Neural cell (in vitro differentiated cells): ENCODE results near the gene NEURL4. TPM values are rescaled to one million over a fixed set of nuclear protein-coding genes. Genes with fewer than 3 reads are reported as not detected.

Experiments
- H2AFZ ChIP-seq: fragments of 200-600, 300-800 bp; sonication (generic), shearing (Covaris generic); 2 replicates; pipeline ENCODE4 v1.6.0; 2014; ENCODE audit warnings: low read depth, mild to moderate bottlenecking, antibody characterized with exemption, low read length, moderate library complexity
- H3F3A ChIP-seq: fragments of 200-600 bp; shearing (Covaris generic); 2 replicates; pipeline ENCODE4 v1.6.1; 2016; ENCODE audit warnings: mild to moderate bottlenecking, moderate library complexity, mixed read lengths, antibody characterized with exemption, low read length; ENCODE audit not compliant: insufficient read depth, poor library complexity, severe bottlenecking
- H3K27ac ChIP-seq: fragments of 200-600, 300-800 bp; sonication (generic), shearing (Covaris generic); 2 replicates; pipeline ENCODE4 v1.5.1; 2014; ENCODE audit warnings: mild to moderate bottlenecking, low read length, moderate library complexity
- H3K27me3 ChIP-seq: fragments of 300-800, 200-600 bp; sonication (generic), shearing (Covaris generic); 2 replicates; pipeline ENCODE4 v1.6.0; 2014; ENCODE audit warnings: mild to moderate bottlenecking, low read depth, low read length, moderate library complexity; ENCODE audit not compliant: insufficient read depth
- H3K36me3 ChIP-seq: fragments of 300-800, 200-600 bp; sonication (generic), shearing (Covaris generic); 2 replicates; pipeline ENCODE4 v1.5.1; 2014; ENCODE audit warnings: mild to moderate bottlenecking, antibody characterized with exemption, low read length, moderate library complexity; ENCODE audit not compliant: insufficient read depth
- H3K4me2 ChIP-seq: fragments of 300-800, 200-600 bp; sonication (generic), shearing (Covaris generic); 2 replicates; pipeline ENCODE4 v1.6.0; 2014; ENCODE audit warnings: mild to moderate bottlenecking, low read length
- H3K4me3 ChIP-seq: fragments of 300-800, 200-600 bp; sonication (generic), shearing (Covaris generic); 2 replicates; pipeline ENCODE4 v1.5.1; 2014; ENCODE audit warnings: mild to moderate bottlenecking, low read length, moderate library complexity
- H3K79me2 ChIP-seq: fragments of 200-600 bp; shearing (Covaris generic); replicated peaks from 2 replicates; pipeline ENCODE4 v1.6.0; 2014; ENCODE audit warnings: mild to moderate bottlenecking, low read length, moderate library complexity; ENCODE audit not compliant: insufficient read depth
- H3K9ac ChIP-seq: fragments of 300-800, 200-600 bp; sonication (generic), shearing (Covaris generic); 2 replicates; pipeline ENCODE4 v1.6.1; 2016; ENCODE audit warnings: mild to moderate bottlenecking, low read length, mixed read lengths
- H3K9me2 ChIP-seq: fragments of 200-600 bp; shearing (Covaris generic); 2 replicates; pipeline ENCODE4 v1.6.1; 2016; ENCODE audit warnings: mild to moderate bottlenecking, low read length, mixed read lengths; ENCODE audit not compliant: insufficient read depth
- H3K9me3 ChIP-seq: fragments of 200-600, 300-800 bp; sonication (generic), shearing (Covaris generic); 2 replicates; pipeline ENCODE4 v1.6.1; 2016; ENCODE audit warnings: mild to moderate bottlenecking, mixed run types, low read length, moderate library complexity, mixed read lengths
- H4K20me1 ChIP-seq: fragments of 200-600 bp; shearing (Covaris generic); 2 replicates; pipeline ENCODE4 v1.6.1; 2016; ENCODE audit warnings: mild to moderate bottlenecking, mixed run types; ENCODE audit not compliant: insufficient read depth
- CTCF ChIP-seq: fragments of 450-650 bp; IDR thresholded peaks from 2 replicates; pipeline ENCODE4 v1.5.1; 2014; ENCODE audit warnings: antibody characterized with exemption, mild to moderate bottlenecking, moderate library complexity; ENCODE audit not compliant: poor library complexity, severe bottlenecking
- EP300 ChIP-seq: fragments of 450-650 bp; conservative IDR thresholded peaks from 2 replicates; pipeline ENCODE4 v1.6.1; 2014; ENCODE audit warnings: antibody characterized with exemption, mild to moderate bottlenecking, moderate library complexity; ENCODE audit not compliant: poor library complexity, severe bottlenecking
- EZH2 ChIP-seq: fragments of 200-600, 300-800 bp; shearing (Covaris generic), sonication (generic); IDR thresholded peaks from 2 replicates; pipeline ENCODE4 v1.6.1; 2014; ENCODE audit warnings: antibody characterized with exemption, low read length, borderline replicate concordance, mild to moderate bottlenecking; ENCODE audit not compliant: insufficient read depth, poor library complexity, severe bottlenecking
- MXI1 ChIP-seq: fragments of 450-650 bp; conservative IDR thresholded peaks from 2 replicates; pipeline ENCODE4 v1.6.1; 2014; ENCODE audit warnings: antibody characterized with exemption, mild to moderate bottlenecking; ENCODE audit not compliant: poor library complexity, severe bottlenecking
- POLR2AphosphoS5 ChIP-seq: IDR thresholded peaks from 2 replicates; pipeline ENCODE4 v1.6.1; 2012
- RAD21 ChIP-seq: fragments of 450-650 bp; conservative IDR thresholded peaks from 2 replicates; pipeline ENCODE4 v1.6.1; 2014; ENCODE audit warnings: antibody characterized with exemption, mild to moderate bottlenecking, moderate library complexity
- REST ChIP-seq: IDR thresholded peaks from 2 replicates; pipeline ENCODE4 v1.6.1; 2012; ENCODE audit warnings: borderline replicate concordance
- SMC3 ChIP-seq: fragments of 450-650 bp; conservative IDR thresholded peaks from 2 replicates; pipeline ENCODE4 v1.6.1; 2014; ENCODE audit warnings: antibody characterized with exemption, mild to moderate bottlenecking, moderate library complexity; ENCODE audit not compliant: poor library complexity
- TAF1 ChIP-seq: IDR thresholded peaks from 2 replicates; pipeline ENCODE4 v1.6.1; 2012; ENCODE audit warnings: low read depth
- polyA minus RNA-seq: library from RNA; depleted of rRNA, polyadenylated mRNA; stranded (reverse); fragments of >200 nt; gene quantifications from 2 replicates; pipeline ENCODE4 v1.2.3, GENCODE V29; 2014
- polyA plus RNA-seq: library from polyadenylated mRNA; depleted of rRNA; stranded (reverse); fragments of >200 nt; gene quantifications from 2 replicates; pipeline ENCODE4 v1.2.3, GENCODE V29; 2014

Gene NEURL4
- polyA plus RNA-seq (58.4 and 61.0 TPM in 2 replicates), polyA minus RNA-seq (56.1 and 69.1 TPM in 2 replicates)

- peaks cover 9% of the 10 kb centered on the region for H3K79me2 ChIP-seq
- H3K27ac ChIP-seq = peak within 1 kb of the TSS; percentile 93
- H3K9ac ChIP-seq = peak within 1 kb of the TSS; percentile 81
- H3K36me3 ChIP-seq = no peaks in the 10 kb centered on the region
- no peaks in the 10 kb centered on the region for H3K9me3 ChIP-seq
- H3K4me3 ChIP-seq = peak within 1 kb of the TSS; percentile 92
- no peaks in the 10 kb centered on the region for H3F3A ChIP-seq
- no peaks in the 10 kb centered on the region for H3K27me3 ChIP-seq
- TF ChIP-seq TAF1 (no peak), CTCF (peak; percentile 36), REST (peak; percentile 40), EZH2 (no peak), SMC3 (peak; percentile 26), EP300 (no peak), RAD21 (peak; percentile 22)
- no peaks in the 10 kb centered on the region for H4K20me1 ChIP-seq
- no peaks in the 10 kb centered on the region for H3K9me2 ChIP-seq
- H3K4me2 ChIP-seq = peak within 1 kb of the TSS; percentile 92
- peak within 1 kb of the TSS; percentile 61 for H2AFZ ChIP-seq
These were observed at the start of gene NEURL4 for GRCh38 chr17:7328840-7329373. Gene NEURL4, minus strand, starts transcription at chr17:7329335. Its CDS starts 23 bp downstream, at chr17:7329312.

GRCh38 chr17:7374353-7374752 is 45.2 kb upstream of the NEURL4 start:
- H3K79me2 ChIP-seq = no peaks in the 10 kb centered on the region
- H3K9me2 ChIP-seq = no peaks in the 10 kb centered on the region
- H3K4me3 ChIP-seq = no peak overlapping the region
- H3K27me3 ChIP-seq = no peaks in the 10 kb centered on the region
- no peak overlapping the region for H3K4me2 ChIP-seq
- no peaks in the 10 kb centered on the region for H3K36me3 ChIP-seq
- no peaks in the 10 kb centered on the region for H3F3A ChIP-seq
- H3K9ac ChIP-seq = no peak overlapping the region
- TF ChIP-seq POLR2AphosphoS5 (no peak), CTCF (no peak), RAD21 (no peak), MXI1 (no peak), SMC3 (no peak), TAF1 (no peak), EP300 (no peak), EZH2 (no peak)
- H2AFZ ChIP-seq = no peak overlapping the region
- peaks cover 4% of the 10 kb centered on the region for H3K9me3 ChIP-seq
- H3K27ac ChIP-seq = no peak overlapping the region
- no peaks in the 10 kb centered on the region for H4K20me1 ChIP-seq
